ENCODE data around the gene TNNC2. TPM values are rescaled to one million over a fixed set of nuclear protein-coding genes. Genes with fewer than 3 reads are reported as not detected.

Gene TNNC2
- total and polyA plus RNA-seq, 9 of the 15 experiments (the other 6 are each of a cell fraction or from before 2014, with no cell fraction given), result not detected

DNA sequence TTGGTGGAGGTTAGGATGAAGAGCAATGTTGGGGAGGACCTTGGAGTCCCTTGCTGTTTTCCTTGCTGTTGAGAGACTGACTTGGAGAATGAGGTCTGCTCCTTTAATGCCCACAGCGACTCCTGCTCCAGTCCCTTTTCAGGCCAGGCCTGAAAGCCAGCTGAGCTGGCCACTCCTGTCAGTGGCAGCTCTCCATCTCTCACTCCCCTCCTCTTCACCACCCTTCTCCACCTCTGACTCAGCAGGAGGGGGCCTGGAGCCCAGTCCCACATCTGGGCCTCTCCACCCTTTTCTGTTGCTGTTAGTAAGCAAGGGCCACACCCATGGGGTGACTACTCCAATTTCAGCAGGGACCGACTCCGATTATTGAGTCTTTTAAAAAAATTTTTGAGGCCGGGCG lies 8.7 kb upstream of the TNNC2 start (continued):
- TF ChIP-seq GABPB1 (CRISPR knock-in tag; IDR thresholded peaks at IDR 0.05) (no peak), NCOR1 (IDR thresholded peaks at IDR 0.05) (no peak), SMARCA4 (IDR thresholded peaks at IDR 0.05) (peak; percentile 51; the same call in 1 of the 2 replicates), ZKSCAN1 (IDR thresholded peaks at IDR 0.05; ENCODE audit: low read depth, low read length) (no peak), ZNF696 (CRISPR knock-in tag; conservative IDR thresholded peaks at IDR 0.05) (no peak), NFE2L1 (tag; IDR thresholded peaks at IDR 0.05; ENCODE audit: borderline replicate concordance, low read depth) (no peak), BRCA1 (IDR thresholded peaks at IDR 0.05) (no peak), BRCA1 (CRISPR knock-in tag; IDR thresholded peaks at IDR 0.05) (no peak), SUPT5H (IDR thresholded peaks at IDR 0.05) (no peak), ZNF384 (IDR thresholded peaks at IDR 0.05; ENCODE audit: low read depth, low read length) (peak; percentile 8; the same call in 1 of the 2 replicates), STAT5A (IDR thresholded peaks at IDR 0.05; ENCODE audit: borderline replicate concordance, low read length) (no peak), JUND (IDR thresholded peaks at IDR 0.05; ENCODE audit: borderline replicate concordance, low read depth, low read length) (peak; percentile 74), JUND (tag; IDR thresholded peaks at IDR 0.05; ENCODE audit: borderline replicate concordance, low read depth, low read length) (peak; percentile 45; the same call in 1 of the 3 replicates)
- TF ChIP-seq, protein P1, sequence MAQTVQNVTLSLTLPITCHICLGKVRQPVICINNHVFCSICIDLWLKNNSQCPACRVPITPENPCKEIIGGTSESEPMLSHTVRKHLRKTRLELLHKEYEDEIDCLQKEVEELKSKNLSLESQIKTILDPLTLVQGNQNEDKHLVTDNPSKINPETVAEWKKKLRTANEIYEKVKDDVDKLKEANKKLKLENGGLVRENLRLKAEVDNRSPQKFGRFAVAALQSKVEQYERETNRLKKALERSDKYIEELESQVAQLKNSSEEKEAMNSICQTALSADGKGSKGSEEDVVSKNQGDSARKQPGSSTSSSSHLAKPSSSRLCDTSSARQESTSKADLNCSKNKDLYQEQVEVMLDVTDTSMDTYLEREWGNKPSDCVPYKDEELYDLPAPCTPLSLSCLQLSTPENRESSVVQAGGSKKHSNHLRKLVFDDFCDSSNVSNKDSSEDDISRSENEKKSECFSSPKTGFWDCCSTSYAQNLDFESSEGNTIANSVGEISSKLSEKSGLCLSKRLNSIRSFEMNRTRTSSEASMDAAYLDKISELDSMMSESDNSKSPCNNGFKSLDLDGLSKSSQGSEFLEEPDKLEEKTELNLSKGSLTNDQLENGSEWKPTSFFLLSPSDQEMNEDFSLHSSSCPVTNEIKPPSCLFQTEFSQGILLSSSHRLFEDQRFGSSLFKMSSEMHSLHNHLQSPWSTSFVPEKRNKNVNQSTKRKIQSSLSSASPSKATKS (CRISPR knock-in tag; IDR thresholded peaks at IDR 0.05), result no peak
- TF ChIP-seq, protein P2, sequence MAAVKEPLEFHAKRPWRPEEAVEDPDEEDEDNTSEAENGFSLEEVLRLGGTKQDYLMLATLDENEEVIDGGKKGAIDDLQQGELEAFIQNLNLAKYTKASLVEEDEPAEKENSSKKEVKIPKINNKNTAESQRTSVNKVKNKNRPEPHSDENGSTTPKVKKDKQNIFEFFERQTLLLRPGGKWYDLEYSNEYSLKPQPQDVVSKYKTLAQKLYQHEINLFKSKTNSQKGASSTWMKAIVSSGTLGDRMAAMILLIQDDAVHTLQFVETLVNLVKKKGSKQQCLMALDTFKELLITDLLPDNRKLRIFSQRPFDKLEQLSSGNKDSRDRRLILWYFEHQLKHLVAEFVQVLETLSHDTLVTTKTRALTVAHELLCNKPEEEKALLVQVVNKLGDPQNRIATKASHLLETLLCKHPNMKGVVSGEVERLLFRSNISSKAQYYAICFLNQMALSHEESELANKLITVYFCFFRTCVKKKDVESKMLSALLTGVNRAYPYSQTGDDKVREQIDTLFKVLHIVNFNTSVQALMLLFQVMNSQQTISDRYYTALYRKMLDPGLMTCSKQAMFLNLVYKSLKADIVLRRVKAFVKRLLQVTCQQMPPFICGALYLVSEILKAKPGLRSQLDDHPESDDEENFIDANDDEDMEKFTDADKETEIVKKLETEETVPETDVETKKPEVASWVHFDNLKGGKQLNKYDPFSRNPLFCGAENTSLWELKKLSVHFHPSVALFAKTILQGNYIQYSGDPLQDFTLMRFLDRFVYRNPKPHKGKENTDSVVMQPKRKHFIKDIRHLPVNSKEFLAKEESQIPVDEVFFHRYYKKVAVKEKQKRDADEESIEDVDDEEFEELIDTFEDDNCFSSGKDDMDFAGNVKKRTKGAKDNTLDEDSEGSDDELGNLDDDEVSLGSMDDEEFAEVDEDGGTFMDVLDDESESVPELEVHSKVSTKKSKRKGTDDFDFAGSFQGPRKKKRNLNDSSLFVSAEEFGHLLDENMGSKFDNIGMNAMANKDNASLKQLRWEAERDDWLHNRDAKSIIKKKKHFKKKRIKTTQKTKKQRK (IDR thresholded peaks at IDR 0.05; ENCODE audit: borderline replicate concordance, low read depth, low read length), result no peak

All from K562 (cell line).